ENCODE results near the gene ADGRL1.
"Not testable (repeated sequence)": the region's sequence is repeated elsewhere in the genome, so short reads cannot be mapped to it uniquely, and the experiment has no call there.

GRCh38 chr19:14217886-14218285 lies 11.9 kb upstream of the ADGRL1 start:
- not testable (repeated sequence) for TF ChIP-seq CTCF (IDR thresholded peaks at IDR 0.05 in 8 of 11, conservative IDR thresholded peaks at IDR 0.05 in 3 of 11); POLR2A (IDR thresholded peaks at IDR 0.05)

All from spleen (tissue), 7 donors.